AG09309 (cell line): ENCODE results near the gene SCN3A.

ENCODE experiments used
- DNase-seq: peaks from one replicate; pipeline ENCODE4 v3.0.0-alpha.2; 2010; ENCODE audit warnings: low read depth
- H3K4me3 ChIP-seq: 2 replicates; pipeline ENCODE4 v1.5.1; 2011; ENCODE audit warnings: mild to moderate bottlenecking, low read depth, low read length, moderate library complexity; ENCODE audit not compliant: control insufficient read depth
- CTCF ChIP-seq: IDR thresholded peaks from 2 replicates; pipeline ENCODE4 v1.5.1; 2011; ENCODE audit warnings: mild to moderate bottlenecking, low read depth, low read length, inconsistent platforms; ENCODE audit not compliant: insufficient read depth, control insufficient read depth; ENCODE audit errors: missing control alignments

Gene SCN3A

GRCh38 chr2:165112133-165112573, 91.7 kb downstream of the SCN3A start:
- no peak for TF ChIP-seq CTCF

GRCh38 chr2:165110394-165110793, 93.5 kb downstream of the SCN3A start:
- no peak for TF ChIP-seq CTCF
- no peak for DNase-seq
- no peak overlapping the region for H3K4me3 ChIP-seq

More at GRCh38 chr2:165112133-165112573, 91.7 kb downstream of the SCN3A start:
- H3K4me3 ChIP-seq = no peak overlapping the region
- DNase-seq = no peak

- TF ChIP-seq CTCF = no peak
- H3K4me3 ChIP-seq = no peak overlapping the region
- no peak for DNase-seq
These were observed 93.9 kb downstream of the SCN3A start for GRCh38 chr2:165109915-165110314.

GRCh38 chr2:165105926-165106325, 97.9 kb downstream of the SCN3A start:
- DNase-seq = no peak
- TF ChIP-seq CTCF = no peak
- no peak overlapping the region for H3K4me3 ChIP-seq

- H3K4me3 ChIP-seq = no peak overlapping the region
- TF ChIP-seq CTCF = no peak
- DNase-seq = no peak
These were observed 115.6 kb downstream of the SCN3A start for GRCh38 chr2:165087933-165088901.

- TF ChIP-seq CTCF = no peak
- no peak overlapping the region for H3K4me3 ChIP-seq
- no peak for DNase-seq
These were observed 117.5 kb downstream of the SCN3A start for GRCh38 chr2:165086337-165086736.

GRCh38 chr2:165083326-165083725, 120.5 kb downstream of the SCN3A start:
- DNase-seq = no peak
- H3K4me3 ChIP-seq = no peak overlapping the region
- TF ChIP-seq CTCF = no peak
